Parathyroid adenoma (tissue), 2 donors: ENCODE results near the gene KCTD20.
"Not testable (repeated sequence)": the region's sequence is repeated elsewhere in the genome, so short reads cannot be mapped to it uniquely, and the experiment has no call there.

ENCODE experiments used
- H2AFZ ChIP-seq: fragments of 300-600 bp; sonication (generic); one replicate; pipeline ENCODE4 v1.7.0; 2017; ENCODE audit warnings: antibody characterized with exemption, mild to moderate bottlenecking
- H3K27ac ChIP-seq: fragments of 300-600 bp; sonication (generic); one replicate; pipeline ENCODE4 v1.7.0; 2017
- H3K27me3 ChIP-seq: fragments of 300-600 bp; sonication (generic); one replicate; pipeline ENCODE4 v1.7.0; 2017; ENCODE audit warnings: low read length; ENCODE audit not compliant: control insufficient read depth, insufficient read depth
- H3K36me3 ChIP-seq: fragments of 300-600 bp; sonication (generic); one replicate; pipeline ENCODE4 v1.7.0; 2017; ENCODE audit warnings: low read length; ENCODE audit not compliant: control insufficient read depth, insufficient read depth
- H3K4me1 ChIP-seq: fragments of 300-600 bp; sonication (generic); one replicate; pipeline ENCODE4 v1.7.0; 2017; ENCODE audit warnings: control low read depth
- H3K4me2 ChIP-seq: fragments of 300-600 bp; sonication (generic); one replicate; pipeline ENCODE4 v1.7.0; 2017; ENCODE audit warnings: low read length
- H3K4me3 ChIP-seq: fragments of 300-600 bp; sonication (generic); one replicate; pipeline ENCODE4 v1.7.0; 2017; ENCODE audit warnings: low read depth, low read length
- H3K79me2 ChIP-seq: fragments of 300-600 bp; sonication (generic); one replicate; pipeline ENCODE4 v1.7.0; 2017; ENCODE audit warnings: control low read depth
- H3K9ac ChIP-seq: fragments of 300-600 bp; sonication (generic); one replicate; pipeline ENCODE4 v1.7.0; 2017; ENCODE audit warnings: mild to moderate bottlenecking
- H3K9me3 ChIP-seq: fragments of 300-600 bp; sonication (generic); one replicate; pipeline ENCODE4 v1.7.0; 2017; ENCODE audit warnings: low read length; ENCODE audit not compliant: control insufficient read depth
- CTCF ChIP-seq: fragments of 300-600 bp; sonication (generic); IDR thresholded peaks from one replicate; pipeline ENCODE4 v1.7.0; 2017; ENCODE audit warnings: antibody characterized with exemption, mild to moderate bottlenecking
- donor health status: primary hyperparathyroidism.

The KCTD20 gene

DNA sequence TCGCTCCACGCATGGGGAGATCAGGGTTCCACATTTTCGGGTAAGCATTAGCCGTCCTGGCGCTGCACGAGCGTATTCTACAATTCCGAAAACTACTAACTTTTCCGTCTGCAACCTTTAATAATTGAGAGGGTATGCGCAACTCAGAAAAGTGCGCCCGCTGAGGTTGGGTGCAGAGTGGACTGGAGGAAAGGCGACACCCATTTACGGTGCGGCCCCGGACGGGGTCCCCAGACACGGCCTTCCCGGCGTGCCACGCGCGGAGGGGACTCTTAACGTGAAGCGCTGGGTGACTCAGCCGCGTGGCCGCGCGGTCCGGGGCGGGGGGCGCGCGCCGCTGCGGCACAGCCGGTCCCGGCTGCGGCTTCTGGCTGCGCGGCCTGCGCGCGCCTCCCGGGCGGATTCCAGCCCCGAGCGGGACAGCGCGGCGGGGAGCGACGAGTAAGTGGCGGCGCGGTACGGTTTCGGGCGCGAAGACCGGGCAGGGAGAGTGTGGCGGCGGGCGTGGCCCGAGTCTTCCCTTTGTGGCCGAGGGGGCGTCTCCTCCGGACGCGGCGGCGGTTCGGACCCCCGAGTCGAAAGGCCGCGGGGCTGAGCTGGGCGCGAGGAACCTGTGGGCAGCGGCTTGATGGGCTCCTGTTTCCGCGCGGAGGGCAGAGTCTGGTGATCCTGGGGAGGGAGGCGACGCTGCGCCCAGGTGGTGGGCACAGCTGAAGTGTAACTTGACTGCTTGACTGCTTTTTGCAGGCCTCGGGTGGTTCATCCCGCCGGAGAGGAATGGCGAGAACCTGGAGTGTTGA, at the start of gene KCTD20, which contains the start of gene PXT1:
TSS of gene KCTD20 (plus strand) at position 330 of the 800 bp plus-strand sequence. CDS start 27,098 bp downstream, outside the sequence.
TSS of gene PXT1 (minus strand) at position 184 of the 800 bp plus-strand sequence. CDS start 16,772 bp downstream, outside the sequence.
- H3K27me3 ChIP-seq = no peaks in the 10 kb centered on the region
- TF ChIP-seq CTCF = no peak
- H3K9me3 ChIP-seq = no peaks in the 10 kb centered on the region
- H3K4me3 ChIP-seq = peak within 1 kb of the TSS; percentile 88
- peak within 1 kb of the TSS; percentile 95 for H3K4me2 ChIP-seq
- peaks cover 20% of the 10 kb centered on the region for H3K4me1 ChIP-seq
- H3K79me2 ChIP-seq = peaks cover 15% of the 10 kb centered on the region
- no peaks in the 10 kb centered on the region for H3K36me3 ChIP-seq
- peak within 1 kb of the TSS; percentile 92 for H3K27ac ChIP-seq
- peak within 1 kb of the TSS; percentile 95 for H2AFZ ChIP-seq
- H3K9ac ChIP-seq = peak within 1 kb of the TSS; percentile 94

DNA sequence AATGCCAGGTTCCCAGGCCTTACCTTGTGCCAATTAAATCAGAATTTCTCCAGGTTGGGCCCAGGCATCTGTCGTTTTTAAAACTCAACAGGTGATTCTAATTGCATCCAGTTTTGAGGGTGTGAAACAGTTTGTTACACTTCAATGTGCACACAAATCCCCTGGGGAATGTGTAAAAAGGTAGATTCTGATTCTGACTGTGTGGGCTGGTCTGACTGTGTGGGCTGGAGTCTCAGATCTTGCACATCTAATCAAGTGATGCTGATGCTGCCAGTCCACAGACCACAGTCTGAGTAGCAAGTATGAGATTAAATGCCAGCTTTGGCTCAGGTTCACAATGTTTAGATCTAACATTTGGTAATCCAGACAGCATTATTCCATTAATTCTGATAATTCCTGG, 42.8 kb upstream of the KCTD20 start:
- Histone ChIP-seq H3K27me3 (no peaks in the 10 kb centered on the region), H3K4me3 (no peak overlapping the region), H2AFZ (no peak overlapping the region), H3K79me2 (no peaks in the 10 kb centered on the region), H3K4me2 (no peak overlapping the region), H3K4me1 (no peaks in the 10 kb centered on the region), H3K27ac (no peak overlapping the region), H3K36me3 (no peaks in the 10 kb centered on the region), H3K9me3 (no peaks in the 10 kb centered on the region), H3K9ac (no peak overlapping the region)
- TF ChIP-seq CTCF = no peak

GRCh38 chr6:36402481-36402880, 40.3 kb upstream of the KCTD20 start:
- no peak overlapping the region for H3K4me3 ChIP-seq
- no peaks in the 10 kb centered on the region for H3K9me3 ChIP-seq
- H2AFZ ChIP-seq = no peak overlapping the region
- no peak overlapping the region for H3K27ac ChIP-seq
- no peak overlapping the region for H3K4me2 ChIP-seq
- H3K4me1 ChIP-seq = no peaks in the 10 kb centered on the region
- no peaks in the 10 kb centered on the region for H3K36me3 ChIP-seq
- H3K9ac ChIP-seq = no peak overlapping the region
- no peaks in the 10 kb centered on the region for H3K79me2 ChIP-seq
- no peak for TF ChIP-seq CTCF
- no peaks in the 10 kb centered on the region for H3K27me3 ChIP-seq

DNA sequence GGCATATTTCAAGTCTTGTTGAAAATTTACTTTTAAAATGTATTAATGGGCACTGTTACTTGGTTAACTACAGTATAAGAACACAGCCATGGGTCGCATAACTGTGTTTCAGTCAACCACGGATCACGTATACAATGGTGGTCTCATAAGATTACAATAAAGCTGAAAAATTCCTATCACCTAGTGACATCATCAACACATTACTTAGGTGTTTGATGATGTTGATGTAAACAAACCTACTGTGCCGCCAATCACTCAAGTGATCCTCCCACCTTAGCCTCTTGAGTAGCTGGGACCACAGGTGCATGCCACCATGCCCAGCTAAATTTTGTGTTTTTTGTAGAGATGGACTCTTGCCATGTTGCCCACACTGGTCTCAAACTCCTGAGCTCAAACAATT, 38.6 kb upstream of the KCTD20 start:
- H3K27ac ChIP-seq = no peak overlapping the region
- H3K27me3 ChIP-seq = no peaks in the 10 kb centered on the region
- no peaks in the 10 kb centered on the region for H3K9me3 ChIP-seq
- H3K36me3 ChIP-seq = no peaks in the 10 kb centered on the region
- H3K4me3 ChIP-seq = no peak overlapping the region
- H3K9ac ChIP-seq = no peak overlapping the region
- H3K4me2 ChIP-seq = no peak overlapping the region
- H2AFZ ChIP-seq = no peak overlapping the region
- H3K79me2 ChIP-seq = no peaks in the 10 kb centered on the region
- H3K4me1 ChIP-seq = no peaks in the 10 kb centered on the region
- no peak for TF ChIP-seq CTCF

GRCh38 chr6:36409718-36410117, 33.1 kb upstream of the KCTD20 start:
- not testable (repeated sequence) for H3K4me1 ChIP-seq, H3K27ac ChIP-seq, H3K4me3 ChIP-seq, H3K4me2 ChIP-seq, H3K27me3 ChIP-seq, H3K9me3 ChIP-seq, H3K79me2 ChIP-seq, H3K36me3 ChIP-seq, H2AFZ ChIP-seq, H3K9ac ChIP-seq
